Measurements from ENCODE around the gene SEL1L2.

SEL1L2 gene

GRCh38 chr20:13990465-13990864 lies at the start of gene SEL1L2:
Gene SEL1L2, minus strand, starts transcription at chr20:13990614. Its CDS starts 80 bp downstream, at chr20:13990534.
- no peak within 1 kb of the TSS for H3K4me3 ChIP-seq (ENCODE audit: low read depth, low read length)

DNA sequence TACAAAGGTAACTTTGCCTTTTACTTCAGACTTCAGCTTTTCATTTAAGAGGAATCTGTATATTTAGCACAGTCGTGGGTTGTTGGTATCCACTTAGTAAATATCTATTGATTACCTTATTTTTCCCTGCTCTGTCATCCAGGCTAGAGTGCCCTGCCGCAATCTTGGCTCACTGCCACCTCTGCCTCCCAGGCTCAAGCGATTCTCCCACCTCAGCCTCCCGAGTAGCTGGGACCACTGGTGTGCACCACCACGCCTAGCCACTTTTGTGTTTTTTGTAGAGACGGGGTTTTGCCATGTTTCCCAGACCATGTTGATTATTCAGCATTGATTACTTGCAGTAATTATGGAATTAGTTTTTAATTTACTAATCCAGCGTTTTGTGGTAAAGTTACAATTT lies 46.2 kb upstream of the SEL1L2 start:
- Histone ChIP-seq H3K27ac (ENCODE audit: low read depth, low read length) (no peak overlapping the region), H2AFZ (ENCODE audit: low read length, unreplicated experiment) (no peak overlapping the region), H3K4me1 (ENCODE audit: control insufficient read depth, insufficient read depth, low read length, unreplicated experiment) (no peaks in the 10 kb centered on the region), H3K4me3 (ENCODE audit: low read depth, low read length) (no peak overlapping the region), H3K79me2 (ENCODE audit: control insufficient read depth, insufficient read depth, low read length, unreplicated experiment) (no peaks in the 10 kb centered on the region), H3K27me3 (ENCODE audit: insufficient read depth, low read length) (no peaks in the 10 kb centered on the region), H3K36me3 (ENCODE audit: insufficient read depth, low read length) (no peaks in the 10 kb centered on the region)

More at GRCh38 chr20:13990465-13990864, at the start of gene SEL1L2:
- Histone ChIP-seq H3K27ac (ENCODE audit: low read depth, low read length) (no peak within 1 kb of the TSS), H2AFZ (ENCODE audit: low read length, unreplicated experiment) (no peak within 1 kb of the TSS), H3K79me2 (ENCODE audit: control insufficient read depth, insufficient read depth, low read length, unreplicated experiment) (no peaks in the 10 kb centered on the region), H3K4me1 (ENCODE audit: control insufficient read depth, insufficient read depth, low read length, unreplicated experiment) (no peaks in the 10 kb centered on the region), H3K27me3 (ENCODE audit: insufficient read depth, low read length) (peaks cover 5% of the 10 kb centered on the region; the same call in 1 of the 2 replicates), H3K36me3 (ENCODE audit: insufficient read depth, low read length) (no peaks in the 10 kb centered on the region)

GRCh38 chr20:14033310-14033709 lies 42.9 kb upstream of the SEL1L2 start:
- no peak overlapping the region for H2AFZ ChIP-seq (ENCODE audit: low read length, unreplicated experiment)
- H3K4me3 ChIP-seq (ENCODE audit: low read depth, low read length), result no peak overlapping the region
- no peaks in the 10 kb centered on the region for H3K79me2 ChIP-seq (ENCODE audit: control insufficient read depth, insufficient read depth, low read length, unreplicated experiment)
- H3K27ac ChIP-seq (ENCODE audit: low read depth, low read length), result no peak overlapping the region
- no peaks in the 10 kb centered on the region for H3K27me3 ChIP-seq (ENCODE audit: insufficient read depth, low read length)
- H3K36me3 ChIP-seq (ENCODE audit: insufficient read depth, low read length), result no peaks in the 10 kb centered on the region
- H3K4me1 ChIP-seq (ENCODE audit: control insufficient read depth, insufficient read depth, low read length, unreplicated experiment), result no peaks in the 10 kb centered on the region

DNA sequence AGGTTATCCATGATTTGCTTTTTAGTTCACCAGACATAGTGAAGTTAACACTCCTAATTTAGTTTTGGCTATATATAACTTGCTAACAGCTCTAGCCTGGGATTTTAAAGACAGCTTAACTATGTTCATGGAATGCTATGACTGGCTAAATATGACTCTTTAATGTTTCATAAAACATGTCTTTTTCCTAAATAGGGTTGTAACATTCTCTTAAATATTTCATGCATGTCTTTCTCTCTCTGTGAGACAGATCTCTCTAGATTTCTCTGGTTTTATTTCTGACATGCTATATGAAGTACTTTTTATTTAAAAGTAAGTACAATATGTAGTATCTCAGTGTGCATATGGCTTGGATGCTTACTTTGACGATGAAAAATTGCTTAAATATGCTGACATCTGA lies 40.6 kb upstream of the SEL1L2 start:
- H3K79me2 ChIP-seq (ENCODE audit: control insufficient read depth, insufficient read depth, low read length, unreplicated experiment), result no peaks in the 10 kb centered on the region
- H3K4me1 ChIP-seq (ENCODE audit: control insufficient read depth, insufficient read depth, low read length, unreplicated experiment), result no peaks in the 10 kb centered on the region
- no peak overlapping the region for H2AFZ ChIP-seq (ENCODE audit: low read length, unreplicated experiment)
- H3K36me3 ChIP-seq (ENCODE audit: insufficient read depth, low read length), result no peaks in the 10 kb centered on the region
- no peak overlapping the region for H3K4me3 ChIP-seq (ENCODE audit: low read depth, low read length)
- H3K27me3 ChIP-seq (ENCODE audit: insufficient read depth, low read length), result no peaks in the 10 kb centered on the region
- H3K27ac ChIP-seq (ENCODE audit: low read depth, low read length), result no peak overlapping the region

- no peak overlapping the region for H2AFZ ChIP-seq (ENCODE audit: low read length, unreplicated experiment)
- no peak overlapping the region for H3K4me3 ChIP-seq (ENCODE audit: low read depth, low read length)
- H3K36me3 ChIP-seq (ENCODE audit: insufficient read depth, low read length), result no peaks in the 10 kb centered on the region
- no peaks in the 10 kb centered on the region for H3K4me1 ChIP-seq (ENCODE audit: control insufficient read depth, insufficient read depth, low read length, unreplicated experiment)
- no peaks in the 10 kb centered on the region for H3K79me2 ChIP-seq (ENCODE audit: control insufficient read depth, insufficient read depth, low read length, unreplicated experiment)
- H3K27me3 ChIP-seq (ENCODE audit: insufficient read depth, low read length), result no peaks in the 10 kb centered on the region
- H3K27ac ChIP-seq (ENCODE audit: low read depth, low read length), result no peak overlapping the region
These were observed 22.3 kb upstream of the SEL1L2 start for GRCh38 chr20:14012671-14013070.

GRCh38 chr20:14009208-14009607 lies 18.8 kb upstream of the SEL1L2 start:
- Histone ChIP-seq H3K79me2 (ENCODE audit: control insufficient read depth, insufficient read depth, low read length, unreplicated experiment) (no peaks in the 10 kb centered on the region), H3K4me3 (ENCODE audit: low read depth, low read length) (no peak overlapping the region), H2AFZ (ENCODE audit: low read length, unreplicated experiment) (no peak overlapping the region), H3K27me3 (ENCODE audit: insufficient read depth, low read length) (no peaks in the 10 kb centered on the region), H3K4me1 (ENCODE audit: control insufficient read depth, insufficient read depth, low read length, unreplicated experiment) (no peaks in the 10 kb centered on the region), H3K36me3 (ENCODE audit: insufficient read depth, low read length) (no peaks in the 10 kb centered on the region), H3K27ac (ENCODE audit: low read depth, low read length) (no peak overlapping the region)

DNA sequence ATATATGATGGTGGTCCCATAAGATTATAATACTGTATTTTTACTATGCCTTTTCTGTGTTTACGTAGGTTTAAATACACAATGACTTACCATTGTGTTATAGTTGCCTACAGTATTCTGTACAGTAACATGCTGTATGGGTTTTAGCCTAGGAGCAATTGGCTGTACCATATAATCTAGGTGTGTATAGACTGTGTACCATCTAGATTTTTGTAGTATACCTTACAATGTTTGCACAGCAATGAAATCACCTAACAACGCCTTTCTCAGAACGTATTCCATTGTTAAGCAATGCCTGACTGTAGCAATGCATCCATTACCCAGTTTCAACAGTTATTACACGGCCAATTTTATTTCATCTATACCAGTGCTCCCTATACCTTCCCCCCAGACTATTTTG lies 15.6 kb upstream of the SEL1L2 start:
- Histone ChIP-seq H3K4me3 (ENCODE audit: low read depth, low read length) (no peak overlapping the region), H3K27me3 (ENCODE audit: insufficient read depth, low read length) (no peaks in the 10 kb centered on the region), H3K36me3 (ENCODE audit: insufficient read depth, low read length) (no peaks in the 10 kb centered on the region), H3K79me2 (ENCODE audit: control insufficient read depth, insufficient read depth, low read length, unreplicated experiment) (no peaks in the 10 kb centered on the region), H2AFZ (ENCODE audit: low read length, unreplicated experiment) (no peak overlapping the region), H3K27ac (ENCODE audit: low read depth, low read length) (no peak overlapping the region), H3K4me1 (ENCODE audit: control insufficient read depth, insufficient read depth, low read length, unreplicated experiment) (no peaks in the 10 kb centered on the region)

DNA sequence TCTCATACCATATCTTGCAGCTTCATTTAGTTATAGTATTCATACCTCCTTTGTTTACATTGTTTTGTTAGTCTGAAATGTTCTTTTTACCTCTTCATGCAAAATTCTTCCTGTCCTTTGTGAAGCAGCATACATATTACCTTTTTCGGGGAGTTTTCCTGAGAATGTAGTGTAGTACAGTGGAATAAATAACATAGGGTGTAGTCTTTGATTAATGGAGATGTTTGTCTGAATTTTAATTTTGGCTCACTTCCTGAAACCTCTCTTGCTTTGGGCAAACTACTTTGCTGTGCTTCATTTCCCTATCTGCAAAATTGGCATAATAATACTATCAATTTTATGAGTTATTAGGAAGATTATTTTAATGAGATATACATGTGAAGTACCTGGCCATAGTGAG lies 10.5 kb upstream of the SEL1L2 start:
- no peaks in the 10 kb centered on the region for H3K27me3 ChIP-seq (ENCODE audit: insufficient read depth, low read length)
- no peak overlapping the region for H3K4me3 ChIP-seq (ENCODE audit: low read depth, low read length)
- no peaks in the 10 kb centered on the region for H3K79me2 ChIP-seq (ENCODE audit: control insufficient read depth, insufficient read depth, low read length, unreplicated experiment)
- no peak overlapping the region for H2AFZ ChIP-seq (ENCODE audit: low read length, unreplicated experiment)
- no peaks in the 10 kb centered on the region for H3K36me3 ChIP-seq (ENCODE audit: insufficient read depth, low read length)
- H3K27ac ChIP-seq (ENCODE audit: low read depth, low read length), result no peak overlapping the region
- no peaks in the 10 kb centered on the region for H3K4me1 ChIP-seq (ENCODE audit: control insufficient read depth, insufficient read depth, low read length, unreplicated experiment)

DNA sequence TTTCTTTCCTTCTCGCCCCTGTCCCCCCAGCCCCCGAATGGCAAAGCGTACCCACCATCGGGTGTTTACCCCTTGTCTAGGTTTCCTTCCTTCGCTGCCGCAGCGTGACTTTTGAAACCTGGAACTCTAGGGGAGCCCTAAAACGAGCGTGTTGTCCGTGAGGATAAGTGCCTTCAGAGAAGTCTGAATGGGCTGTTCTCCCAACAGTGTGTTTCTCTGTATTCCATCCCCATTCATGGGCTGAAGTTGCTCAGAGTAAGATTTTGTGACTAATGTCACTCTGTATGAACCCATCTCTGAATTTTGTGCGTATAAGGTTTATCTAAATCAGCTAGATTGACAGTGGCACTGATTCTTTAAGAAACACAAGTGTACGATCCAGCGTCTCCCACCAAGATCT lies 5.9 kb upstream of the SEL1L2 start:
- Histone ChIP-seq H3K36me3 (ENCODE audit: insufficient read depth, low read length) (no peaks in the 10 kb centered on the region), H3K4me3 (ENCODE audit: low read depth, low read length) (peak overlapping the region; percentile 84), H2AFZ (ENCODE audit: low read length, unreplicated experiment) (peak overlapping the region; percentile 87)

GRCh38 chr20:13995841-13996240 lies 5.4 kb upstream of the SEL1L2 start:
- Histone ChIP-seq H3K4me1 (ENCODE audit: control insufficient read depth, insufficient read depth, low read length, unreplicated experiment) (no peaks in the 10 kb centered on the region), H3K79me2 (ENCODE audit: control insufficient read depth, insufficient read depth, low read length, unreplicated experiment) (no peaks in the 10 kb centered on the region), H3K4me3 (ENCODE audit: low read depth, low read length) (peak overlapping the region; percentile 84), H3K36me3 (ENCODE audit: insufficient read depth, low read length) (no peaks in the 10 kb centered on the region), H2AFZ (ENCODE audit: low read length, unreplicated experiment) (peak overlapping the region; percentile 87), H3K27ac (ENCODE audit: low read depth, low read length) (no peak overlapping the region), H3K27me3 (ENCODE audit: insufficient read depth, low read length) (no peaks in the 10 kb centered on the region)

More for the DNA sequence above, 5.9 kb upstream of the SEL1L2 start:
- Histone ChIP-seq H3K79me2 (ENCODE audit: control insufficient read depth, insufficient read depth, low read length, unreplicated experiment) (no peaks in the 10 kb centered on the region), H3K27ac (ENCODE audit: low read depth, low read length) (no peak overlapping the region), H3K27me3 (ENCODE audit: insufficient read depth, low read length) (no peaks in the 10 kb centered on the region), H3K4me1 (ENCODE audit: control insufficient read depth, insufficient read depth, low read length, unreplicated experiment) (no peaks in the 10 kb centered on the region)

DNA sequence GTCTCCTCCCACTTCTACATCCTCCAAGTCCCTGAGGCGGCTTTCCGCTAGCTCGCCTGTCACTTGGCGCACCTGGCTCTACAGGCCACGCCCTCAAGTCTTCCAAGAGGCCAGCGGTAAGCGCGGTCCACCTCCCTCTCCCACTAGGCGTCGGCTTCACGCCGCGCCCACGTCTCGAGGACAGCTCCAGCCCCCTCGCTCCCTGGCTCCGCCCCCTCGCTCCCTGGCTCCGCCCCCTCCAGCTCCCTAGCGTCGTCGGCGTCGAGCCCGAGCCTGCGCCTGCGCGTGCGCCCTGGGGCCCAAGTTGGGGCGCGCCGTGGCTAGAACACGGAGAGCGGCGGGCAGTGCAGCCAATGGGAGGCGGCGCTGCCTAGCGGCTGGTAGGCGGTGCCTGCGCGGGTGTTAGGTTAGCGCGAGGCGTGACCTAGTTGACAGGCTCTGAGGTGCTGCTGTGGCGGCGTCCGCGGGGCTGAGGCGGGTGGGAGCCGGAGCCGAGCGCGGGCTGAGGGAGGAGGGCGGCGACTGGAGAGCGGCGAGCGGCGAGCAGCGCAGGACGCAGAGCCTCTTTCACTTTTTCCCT lies 4.8 kb upstream of the SEL1L2 start, which contains the start of gene MACROD2:
TSS of gene MACROD2 (plus strand) at position 431 of the 580 bp plus-strand sequence.
- no peaks in the 10 kb centered on the region for H3K36me3 ChIP-seq (ENCODE audit: insufficient read depth, low read length)
- no peak within 1 kb of the TSS for H3K27ac ChIP-seq (ENCODE audit: low read depth, low read length)
- no peaks in the 10 kb centered on the region for H3K79me2 ChIP-seq (ENCODE audit: control insufficient read depth, insufficient read depth, low read length, unreplicated experiment)
- H3K4me3 ChIP-seq (ENCODE audit: low read depth, low read length), result peak within 1 kb of the TSS; percentile 84
- H2AFZ ChIP-seq (ENCODE audit: low read length, unreplicated experiment), result peak within 1 kb of the TSS; percentile 87
- H3K27me3 ChIP-seq (ENCODE audit: insufficient read depth, low read length), result no peaks in the 10 kb centered on the region
- H3K4me1 ChIP-seq (ENCODE audit: control insufficient read depth, insufficient read depth, low read length, unreplicated experiment), result no peaks in the 10 kb centered on the region

Measured in ACC112 (cell line).